Testis (tissue), 3 donors: Measurements from ENCODE around the gene CDK6. TPM values are rescaled to one million over a fixed set of nuclear protein-coding genes. Genes with fewer than 3 reads are reported as not detected.

Experiments
- DNase-seq: peaks from one replicate; pipeline ENCODE4 v3.0.0-alpha.2; 2019
- H3K27ac ChIP-seq, 2 donors: fragments of 200-600 bp; sonication (generic); one replicate each; pipeline ENCODE4 v1.5.1; 2019
- H3K27me3 ChIP-seq: fragments of 200-600 bp; sonication (generic); one replicate; pipeline ENCODE4 v1.5.1; 2019
- H3K36me3 ChIP-seq: fragments of 200-600 bp; sonication (generic); one replicate; pipeline ENCODE4 v1.5.1; 2017; ENCODE audit warnings: low read depth; ENCODE audit errors: missing control alignments
- H3K4me1 ChIP-seq: fragments of 200-600 bp; sonication (generic); one replicate; pipeline ENCODE4 v1.5.1; 2019
- H3K4me3 ChIP-seq, 2 donors: fragments of 200-600 bp; sonication (generic); one replicate each; pipeline ENCODE4 v1.5.1; 2017 to 2019
- H3K9me3 ChIP-seq: fragments of 200-600 bp; sonication (generic); one replicate; pipeline ENCODE4 v1.5.1; 2017
- POLR2A ChIP-seq: fragments of 450-650 bp; IDR thresholded peaks from one replicate; pipeline ENCODE4 v1.6.1; 2017; ENCODE audit warnings: antibody characterized with exemption, mild to moderate bottlenecking, moderate library complexity
- WGBS, 2 donors: methylation state at CpG; one replicate each; pipeline ENCODE4 v1.1.5; 2018; 5-methylcytosine and 5-hydroxymethylcytosine counted together
- intact Hi-C: fragments of 100-400 bp; cut with DNase I; formaldehyde crosslinking; loops from one replicate; pipeline ENCODE4 v1.15.1; 2023; ENCODE audit warnings: low total_unique reads
- polyA plus RNA-seq: library from polyadenylated mRNA; stranded (reverse); fragments of 350-450 nt; fragmentation: Illumina TruSeq; extraction: RNeasy Lipid Tissue Mini Kit (QIAGEN cat#74804); gene quantifications from one replicate; pipeline ENCODE4 v1.2.3, GENCODE V29; 2014; ENCODE audit warnings: low read depth, low replicate concordance; ENCODE audit not compliant: insufficient read depth
- total RNA-seq, 2 donors: library from RNA; depleted of rRNA; stranded (reverse); fragments of >200 nt; gene quantifications; one replicate each; pipeline ENCODE4 v1.2.3, GENCODE V29; 2016
- TF ChIP-seq, protein P1 (sequence below), 3 experiments: fragments of 450-650 bp in 2 of 3; fragments of 200-600 bp in 1 of 3; sonication (generic) in 1 of 3; IDR thresholded peaks; one replicate each; pipeline ENCODE4 v1.5.1; 2016 to 2019; ENCODE audit warnings: antibody characterized with exemption in 3 of 3, mild to moderate bottlenecking in 2 of 3, moderate library complexity in 1 of 3

Gene CDK6
- total and polyA plus RNA-seq, 3 donors from 2014 or later, result 21.1 to 31.6 (median 22.8) TPM

DNA sequence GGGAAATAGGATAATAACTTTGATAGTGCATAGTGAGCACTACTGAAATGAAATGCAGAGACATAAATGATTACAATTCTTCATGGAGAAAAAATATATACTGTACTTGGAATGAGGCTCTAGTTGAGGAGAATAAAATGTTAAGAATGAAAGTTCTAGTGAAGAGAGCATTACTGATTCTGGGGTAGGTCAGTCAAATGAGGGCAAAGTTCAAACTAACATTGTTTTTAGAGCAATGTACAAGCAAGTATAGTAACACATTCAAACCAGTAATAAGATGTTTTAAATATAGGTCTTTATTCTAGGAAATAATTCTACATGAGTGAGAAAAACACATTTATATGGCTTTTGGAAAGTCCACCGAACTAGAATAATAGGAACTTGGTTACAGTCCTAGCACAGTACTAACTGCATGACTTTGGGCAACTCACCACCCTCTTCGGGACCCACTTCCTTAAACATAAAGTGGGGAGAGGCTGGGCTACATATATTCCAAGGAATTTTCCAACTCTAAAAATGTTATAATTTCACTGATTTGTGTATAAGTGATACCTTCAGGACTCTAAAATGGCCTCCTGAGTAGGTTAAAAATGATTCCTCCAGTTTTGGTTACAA, 86.4 kb downstream of the CDK6 start:
- 87 to 90% methylated on average over 2 of the region's 2 CpGs for WGBS, 2 donors
- no peaks in the 10 kb centered on the region for H3K9me3 ChIP-seq
- H3K27me3 ChIP-seq, result no peaks in the 10 kb centered on the region
- no peak overlapping the region for H3K4me3 ChIP-seq
- no peak for TF ChIP-seq POLR2A
- TF ChIP-seq, protein P1, sequence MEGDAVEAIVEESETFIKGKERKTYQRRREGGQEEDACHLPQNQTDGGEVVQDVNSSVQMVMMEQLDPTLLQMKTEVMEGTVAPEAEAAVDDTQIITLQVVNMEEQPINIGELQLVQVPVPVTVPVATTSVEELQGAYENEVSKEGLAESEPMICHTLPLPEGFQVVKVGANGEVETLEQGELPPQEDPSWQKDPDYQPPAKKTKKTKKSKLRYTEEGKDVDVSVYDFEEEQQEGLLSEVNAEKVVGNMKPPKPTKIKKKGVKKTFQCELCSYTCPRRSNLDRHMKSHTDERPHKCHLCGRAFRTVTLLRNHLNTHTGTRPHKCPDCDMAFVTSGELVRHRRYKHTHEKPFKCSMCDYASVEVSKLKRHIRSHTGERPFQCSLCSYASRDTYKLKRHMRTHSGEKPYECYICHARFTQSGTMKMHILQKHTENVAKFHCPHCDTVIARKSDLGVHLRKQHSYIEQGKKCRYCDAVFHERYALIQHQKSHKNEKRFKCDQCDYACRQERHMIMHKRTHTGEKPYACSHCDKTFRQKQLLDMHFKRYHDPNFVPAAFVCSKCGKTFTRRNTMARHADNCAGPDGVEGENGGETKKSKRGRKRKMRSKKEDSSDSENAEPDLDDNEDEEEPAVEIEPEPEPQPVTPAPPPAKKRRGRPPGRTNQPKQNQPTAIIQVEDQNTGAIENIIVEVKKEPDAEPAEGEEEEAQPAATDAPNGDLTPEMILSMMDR (IDR thresholded peaks at IDR 0.05), result no peak
- no peaks in the 10 kb centered on the region for H3K4me1 ChIP-seq
- intact Hi-C loops, result no loop called here
- no peak overlapping the region for H3K27ac ChIP-seq
- H3K36me3 ChIP-seq, result no peaks in the 10 kb centered on the region
- DNase-seq, result no peak

DNA sequence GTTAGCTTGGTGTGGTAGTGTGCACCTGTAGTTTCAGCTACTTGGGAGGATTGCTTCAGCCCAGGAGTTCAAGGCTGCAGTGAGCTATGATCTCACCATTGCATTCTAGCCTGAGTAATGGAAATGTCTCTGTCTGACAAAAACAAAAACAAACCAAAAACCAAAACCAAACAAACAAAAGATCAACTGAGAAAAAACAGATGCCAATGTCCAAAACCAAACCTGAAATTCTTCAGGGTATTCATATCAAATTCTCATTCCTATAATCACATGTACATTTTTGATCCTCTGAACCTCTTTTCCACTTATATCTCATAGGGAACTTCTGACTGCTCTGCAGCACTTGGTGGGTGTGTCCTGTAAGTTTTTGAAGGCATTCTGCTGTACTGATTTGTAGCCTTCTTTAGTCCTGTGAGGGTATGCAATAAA, 87.0 kb downstream of the CDK6 start:
- no peaks in the 10 kb centered on the region for H3K36me3 ChIP-seq
- H3K9me3 ChIP-seq, result no peaks in the 10 kb centered on the region
- no peak overlapping the region for H3K27ac ChIP-seq
- no peak overlapping the region for H3K4me3 ChIP-seq
- no peak for DNase-seq
- H3K4me1 ChIP-seq, result no peaks in the 10 kb centered on the region
- intact Hi-C loops, result no loop called here
- H3K27me3 ChIP-seq, result no peaks in the 10 kb centered on the region
- TF ChIP-seq, protein P1 (IDR thresholded peaks at IDR 0.05), result no peak
- TF ChIP-seq POLR2A, result no peak

DNA sequence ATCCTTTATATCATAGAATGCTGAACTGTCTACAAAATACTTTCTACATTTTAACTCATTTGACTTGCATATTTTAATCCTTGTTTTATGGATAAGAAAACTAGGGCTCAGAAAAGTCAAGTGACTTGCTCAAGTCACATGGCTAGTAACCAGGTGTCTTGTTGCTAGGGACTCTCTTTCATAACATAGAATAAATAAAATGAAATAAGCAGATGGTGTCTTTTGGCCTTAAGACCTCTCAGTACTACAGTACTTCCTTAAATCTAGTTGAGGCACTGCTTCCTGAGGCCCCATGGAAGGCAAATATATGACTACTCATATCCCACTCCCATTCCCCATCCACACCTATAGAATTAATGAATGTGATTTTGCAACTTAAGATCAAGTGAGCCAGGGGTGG, 87.9 kb downstream of the CDK6 start:
- intact Hi-C loops, result no loop called here
- DNase-seq, result no peak
- Histone ChIP-seq H3K36me3 (no peaks in the 10 kb centered on the region), H3K27me3 (no peaks in the 10 kb centered on the region), H3K4me1 (no peaks in the 10 kb centered on the region), H3K27ac (no peak overlapping the region), H3K9me3 (no peaks in the 10 kb centered on the region), H3K4me3 (no peak overlapping the region)
- TF ChIP-seq POLR2A, result no peak
- TF ChIP-seq, protein P1 (IDR thresholded peaks at IDR 0.05), result no peak

DNA sequence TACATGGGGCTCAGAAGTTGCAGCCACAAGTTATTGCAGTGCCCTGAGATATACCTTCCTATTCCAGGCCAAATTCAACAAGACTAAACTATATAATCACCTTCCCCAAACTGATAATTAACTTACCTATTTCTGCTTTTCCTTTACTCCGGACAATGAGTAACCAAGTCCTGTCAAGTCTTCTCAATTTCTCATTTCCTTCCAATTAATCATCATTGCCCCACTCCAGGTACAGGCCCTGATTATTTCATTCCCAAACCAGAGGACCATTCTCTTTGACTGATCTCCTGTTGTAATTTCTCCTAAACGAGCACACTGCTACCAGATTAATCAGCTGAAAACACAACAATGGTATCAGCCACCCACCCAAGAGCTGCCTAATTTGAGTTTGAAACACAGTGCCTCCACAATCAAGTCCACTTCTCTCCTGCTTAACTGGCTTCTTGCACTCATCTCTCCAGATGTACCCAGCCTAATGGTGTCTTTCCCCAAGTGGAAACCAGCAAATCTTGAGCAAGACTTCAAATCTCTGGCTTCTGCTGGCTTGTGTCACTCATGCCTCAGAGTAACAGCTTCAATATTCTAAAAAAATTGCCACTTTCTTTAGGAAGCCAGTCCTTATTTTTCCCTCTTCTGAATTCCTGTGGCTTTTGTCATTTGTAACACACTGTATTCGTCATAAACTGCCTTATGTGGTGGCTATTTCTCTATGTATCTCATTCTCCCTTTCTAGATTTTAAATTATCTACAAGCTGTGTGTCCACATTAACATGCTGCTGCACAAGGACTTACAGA, 89.1 kb downstream of the CDK6 start:
- no peak for DNase-seq
- H3K4me1 ChIP-seq, result no peaks in the 10 kb centered on the region
- WGBS, 2 donors, result 77 to 85% methylated on average over 3 of the region's 3 CpGs
- no peaks in the 10 kb centered on the region for H3K9me3 ChIP-seq
- TF ChIP-seq, protein P1 (IDR thresholded peaks at IDR 0.05), result no peak
- no peak for TF ChIP-seq POLR2A
- H3K27me3 ChIP-seq, result no peaks in the 10 kb centered on the region
- H3K36me3 ChIP-seq, result no peaks in the 10 kb centered on the region
- intact Hi-C loops, result no loop called here
- H3K4me3 ChIP-seq, result no peak overlapping the region
- no peak overlapping the region for H3K27ac ChIP-seq
